ENCODE measurements around the gene SOS1.
"Not testable (repeated sequence)": the region's sequence is repeated elsewhere in the genome, so short reads cannot be mapped to it uniquely, and the experiment has no call there.

SOS1 gene

GRCh38 chr2:38968021-38968420 lies 152.8 kb downstream of the SOS1 start:
- DNase-seq (ENCODE audit: low spot score): no peak

- DNase-seq (ENCODE audit: low spot score): no peak
These were observed 154.2 kb downstream of the SOS1 start for GRCh38 chr2:38966678-38967077.

GRCh38 chr2:38966006-38966405 lies 154.8 kb downstream of the SOS1 start:
- DNase-seq (ENCODE audit: low spot score): no peak

DNA sequence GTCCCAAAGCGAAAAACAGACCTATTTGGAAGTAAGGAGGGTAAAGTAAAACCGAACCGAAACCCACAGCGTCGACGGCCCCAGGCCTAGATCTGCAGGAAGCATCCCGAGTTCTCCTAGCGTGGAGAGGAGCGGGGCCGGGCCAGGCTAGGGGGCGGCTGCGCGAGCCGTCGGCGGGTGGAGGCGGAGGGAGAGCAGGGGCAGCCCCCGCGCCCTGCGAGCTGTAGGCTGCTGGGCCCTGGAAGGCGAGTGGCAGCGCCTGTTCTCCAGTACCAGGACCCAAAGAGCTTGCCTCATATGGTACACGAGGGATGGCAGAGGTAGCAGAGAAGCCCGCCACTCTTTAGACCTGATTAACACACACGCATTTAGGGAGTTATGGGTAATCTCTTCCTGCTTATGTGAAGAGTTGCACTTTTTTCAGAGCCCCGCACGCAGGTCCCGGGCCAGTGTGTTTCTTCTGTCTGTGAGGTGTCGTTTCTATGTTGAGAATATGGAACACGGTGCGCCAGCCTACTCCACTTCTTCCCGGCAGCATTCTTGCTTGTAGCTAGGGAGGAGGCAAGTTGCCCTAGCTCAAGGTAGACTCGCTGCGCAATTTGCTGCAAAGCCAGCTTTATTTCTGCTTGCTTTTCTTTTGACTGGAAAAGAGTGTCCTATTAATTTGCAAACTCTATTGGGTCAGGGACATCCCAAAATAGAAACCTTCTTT lies 160.1 kb downstream of the SOS1 start:
- DNase-seq (ENCODE audit: low spot score): no peak

GRCh38 chr2:38959938-38960608 lies 160.8 kb downstream of the SOS1 start:
- no peak for DNase-seq (ENCODE audit: low spot score)

DNA sequence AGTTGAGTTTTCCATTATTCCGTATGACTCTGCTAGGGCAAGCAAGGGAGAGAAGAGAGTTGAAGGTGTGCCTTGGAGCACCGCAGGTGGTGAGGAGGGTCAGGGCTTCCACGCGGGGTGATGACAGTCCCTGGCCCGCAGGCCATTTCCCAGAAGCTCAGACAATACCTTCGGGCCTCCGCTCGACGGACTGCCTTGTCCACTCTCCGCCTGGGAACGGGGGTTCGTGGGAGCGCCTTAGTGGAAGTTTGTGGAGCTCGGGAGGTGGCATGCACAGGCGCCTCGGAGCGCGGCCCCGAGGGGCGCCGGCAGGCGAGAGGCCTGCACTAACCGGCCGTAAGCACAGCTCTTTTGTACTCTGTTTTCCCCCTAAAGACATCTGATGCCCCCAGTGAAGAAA lies 161.4 kb downstream of the SOS1 start:
- DNase-seq (ENCODE audit: low spot score): no peak

GRCh38 chr2:38957972-38958371 lies 162.9 kb downstream of the SOS1 start:
- no peak for DNase-seq (ENCODE audit: low spot score)

GRCh38 chr2:38951766-38952165 lies 169.1 kb downstream of the SOS1 start:
- DNase-seq (ENCODE audit: low spot score): no peak

DNA sequence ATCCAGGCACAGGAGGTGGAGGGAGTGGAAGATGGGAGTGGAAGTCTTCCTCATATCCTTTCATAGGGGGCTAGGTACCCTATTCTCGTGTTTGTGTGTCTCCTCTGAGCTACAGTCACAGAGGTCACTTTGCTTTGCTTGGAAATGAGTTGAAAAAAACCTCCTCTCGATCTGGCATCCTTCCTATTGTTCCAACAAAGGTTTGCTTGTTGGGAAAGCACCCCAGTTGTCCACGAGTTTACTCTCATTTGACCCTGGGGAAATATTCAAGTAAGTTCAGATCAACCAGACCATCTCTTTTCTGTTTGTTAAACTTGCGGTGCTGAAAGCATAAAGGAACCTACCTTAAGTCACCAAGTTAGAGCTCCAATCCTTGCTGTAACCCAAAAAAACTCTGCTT lies 171.9 kb downstream of the SOS1 start:
- DNase-seq (ENCODE audit: low spot score): no peak

- DNase-seq (ENCODE audit: low spot score): no peak
These were observed 172.4 kb downstream of the SOS1 start for GRCh38 chr2:38948387-38948882.

DNA sequence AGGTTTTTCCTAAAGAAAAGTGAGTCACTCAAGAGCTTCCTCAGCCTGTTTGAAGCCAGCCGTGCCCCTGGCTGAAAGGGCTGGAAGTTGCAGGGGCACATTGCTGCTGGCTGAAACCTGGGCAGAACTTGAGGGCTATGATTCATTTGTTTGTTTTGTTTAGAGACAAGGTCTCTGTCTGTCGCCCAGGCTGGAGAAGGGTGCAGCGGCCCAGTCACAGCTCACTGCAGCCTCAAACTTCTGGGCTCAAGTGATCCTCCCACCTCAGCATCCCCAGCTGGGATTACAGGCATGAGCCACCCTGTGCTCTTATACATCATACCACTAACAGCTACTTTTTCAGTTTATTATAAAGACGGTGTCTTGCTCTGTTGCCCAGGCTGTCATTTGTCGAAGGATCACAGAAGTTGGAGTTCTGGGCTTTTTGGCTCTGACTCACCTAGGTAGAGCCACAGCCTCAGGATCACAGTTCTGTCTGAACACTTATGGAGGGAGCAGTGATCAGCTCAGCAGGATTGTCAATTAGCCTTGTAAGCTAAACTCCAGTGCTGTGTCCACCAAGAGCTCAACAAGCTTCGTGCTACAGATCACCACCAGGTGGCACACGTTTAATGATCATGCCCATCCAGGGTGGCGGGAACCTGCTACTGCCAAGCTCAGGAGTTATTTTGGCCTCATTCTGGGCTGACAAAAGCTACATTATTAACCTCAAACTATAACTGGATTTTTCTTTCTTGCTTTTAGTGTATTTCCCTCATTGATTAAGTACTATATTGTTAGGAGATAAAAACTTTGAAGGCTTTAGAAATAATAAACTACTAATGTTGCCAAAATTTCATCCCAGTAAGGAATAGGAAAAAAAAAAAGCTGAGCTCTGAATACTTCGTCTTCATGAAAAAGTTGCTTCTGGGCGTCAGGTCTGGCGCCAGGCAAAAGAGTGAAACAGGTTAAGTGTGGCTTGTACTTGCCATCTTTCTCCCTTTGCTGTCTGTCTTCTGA lies 173.3 kb downstream of the SOS1 start:
- peak; percentile 68 for DNase-seq (ENCODE audit: low spot score)

GRCh38 chr2:38945911-38946310 lies 174.9 kb downstream of the SOS1 start:
- DNase-seq (ENCODE audit: low spot score): no peak

- no peak for DNase-seq (ENCODE audit: low spot score)
These were observed 175.5 kb downstream of the SOS1 start for GRCh38 chr2:38945372-38945771.

DNA sequence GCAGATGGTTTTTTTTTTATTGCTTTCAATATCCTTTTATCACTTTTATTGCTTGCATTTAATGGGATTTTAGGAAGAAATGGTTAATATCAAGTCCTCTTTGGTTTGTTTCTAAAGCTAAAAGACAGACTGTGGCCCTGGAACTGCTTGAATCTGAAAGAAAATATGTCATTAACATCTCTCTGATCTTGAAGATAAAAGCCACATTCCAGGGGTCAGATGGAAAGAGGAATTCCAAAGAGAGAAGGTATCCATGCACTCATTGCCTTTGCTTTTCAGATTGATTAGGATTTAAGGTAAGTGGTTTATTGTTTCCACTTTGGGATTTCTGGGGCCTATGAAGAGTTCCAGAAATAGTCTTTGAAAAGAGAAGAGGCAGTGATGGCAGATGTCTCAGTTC lies 177.1 kb downstream of the SOS1 start:
- no peak for DNase-seq (ENCODE audit: low spot score)

GRCh38 chr2:38940746-38941145 lies 180.1 kb downstream of the SOS1 start:
- DNase-seq (ENCODE audit: low spot score): no peak

DNA sequence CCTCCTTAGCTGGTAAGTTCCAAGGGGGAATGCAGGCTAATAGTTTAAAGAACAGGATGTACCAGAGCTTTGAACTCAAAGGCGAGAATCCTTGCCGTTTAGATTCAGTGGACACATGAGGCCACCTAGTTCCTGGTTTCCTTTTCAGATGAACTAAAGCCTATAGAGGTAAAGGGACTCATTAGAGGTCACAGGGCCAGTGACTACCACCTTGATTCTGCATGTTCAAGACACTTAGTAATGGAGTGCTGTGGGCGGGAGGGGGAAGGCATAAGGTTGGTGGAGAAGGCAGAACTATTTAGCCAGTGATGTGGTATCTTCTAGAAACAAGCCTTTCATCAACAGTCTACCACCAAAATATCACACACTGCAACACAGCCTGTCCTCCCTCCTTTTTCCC lies 183.3 kb downstream of the SOS1 start:
- DNase-seq (ENCODE audit: low spot score): no peak

- DNase-seq (ENCODE audit: low spot score): not testable (repeated sequence)
These were observed 184.3 kb downstream of the SOS1 start for GRCh38 chr2:38936516-38936915.

DNA sequence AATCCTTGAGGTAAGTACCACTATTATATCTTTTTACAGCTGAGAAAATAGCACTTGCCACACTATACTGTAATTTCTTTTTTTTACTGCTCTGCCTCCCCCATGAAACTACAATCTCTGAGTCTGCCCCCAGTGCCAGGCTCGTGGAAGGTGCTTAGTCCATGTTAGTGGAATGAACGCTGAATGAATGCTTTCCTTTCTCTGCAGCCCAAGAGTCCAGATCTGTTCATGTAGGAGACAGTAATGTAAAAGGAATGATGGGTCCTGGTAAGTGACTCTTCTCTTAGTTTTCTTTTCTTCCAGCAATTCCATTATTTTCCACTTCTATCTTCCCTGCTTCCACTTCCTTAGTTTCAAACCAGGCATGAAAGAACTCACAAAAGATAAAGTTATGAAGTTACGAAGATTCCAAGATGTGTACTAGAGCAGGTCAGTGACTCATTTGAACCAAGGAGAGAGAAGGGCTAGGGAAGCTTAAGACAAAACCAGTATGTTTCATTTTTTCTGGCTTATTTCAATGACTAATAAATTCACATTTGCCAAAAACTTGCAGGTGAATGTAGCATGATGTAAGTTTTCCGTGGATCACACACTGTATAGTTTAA lies 185.2 kb downstream of the SOS1 start:
- DNase-seq (ENCODE audit: low spot score): no peak

GRCh38 chr2:38934742-38935141 lies 186.1 kb downstream of the SOS1 start:
- no peak for DNase-seq (ENCODE audit: low spot score)

- no peak for DNase-seq (ENCODE audit: low spot score)
These were observed 187.2 kb downstream of the SOS1 start for GRCh38 chr2:38933653-38934052.

- DNase-seq (ENCODE audit: low spot score): no peak
These were observed 188.3 kb downstream of the SOS1 start for GRCh38 chr2:38932586-38932985.
